ENCODE results near the gene CACNA1C. TPM values are rescaled to one million over a fixed set of nuclear protein-coding genes. Genes with fewer than 3 reads are reported as not detected.

CACNA1C gene
- polyA plus RNA-seq, 4 donors: 0.67 to 2.5 (median 2.0) TPM

- Histone ChIP-seq H3K4me1 (ENCODE audit: control insufficient read depth in 3 of 3, insufficient read depth in 2 of 3, low read depth in 1 of 3, low read length in 2 of 3) (no peaks in the 10 kb centered on the region), H3K36me3 (ENCODE audit: control insufficient read depth in 3 of 3, insufficient read depth in 2 of 3, low read depth in 1 of 3, low read length in 3 of 3) (no peaks in the 10 kb centered on the region), H3K27ac (ENCODE audit: low read depth in 1 of 3, low read length in 2 of 3) (no peak overlapping the region), H3K4me3 (ENCODE audit: low read depth in 1 of 3, low read length in 3 of 3) (no peak overlapping the region), H3K9me3 (ENCODE audit: control insufficient read depth in 2 of 2, insufficient read depth in 1 of 2, low read depth in 1 of 2, low read length in 1 of 2) (no peaks in the 10 kb centered on the region), H3K27me3 (ENCODE audit: control insufficient read depth in 3 of 3, insufficient read depth in 3 of 3, low read length in 3 of 3) (peaks cover 0 to 2% (median 0%) of the 10 kb centered on the region in 3 donors)
- DNase-seq (no peak), FAIRE-seq (no peak)
- 45 to 66% (median 65%) methylated on average over 4 of the region's 4 CpGs for WGBS, 3 donors
Observed at GRCh38 chr12:2238111-2238510, 185.3 kb downstream of the CACNA1C start.

DNA sequence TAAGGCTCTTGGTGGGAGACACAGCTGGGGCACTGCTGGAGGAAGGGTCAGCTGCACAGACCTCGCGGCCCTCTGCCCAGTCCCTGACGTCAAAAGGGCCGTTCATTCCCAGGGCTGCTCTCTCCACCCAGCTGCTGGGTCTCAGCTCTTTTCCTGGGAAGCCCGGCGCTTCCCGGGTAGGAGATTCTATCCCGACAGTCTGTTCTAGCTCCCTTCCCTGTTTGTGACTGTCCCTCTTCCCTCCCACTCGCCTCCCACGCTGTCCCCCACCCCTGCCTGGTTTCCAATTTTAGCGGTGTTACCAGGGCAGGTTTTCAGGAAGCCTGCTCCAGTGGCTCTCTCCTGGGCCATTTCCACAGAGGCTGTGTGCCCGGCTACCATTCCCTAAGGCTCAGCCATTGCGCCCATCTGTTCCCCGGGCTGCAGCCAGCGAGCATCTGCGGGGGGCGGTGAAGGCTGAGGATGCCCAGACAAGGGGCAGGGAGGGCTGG lies 186.6 kb downstream of the CACNA1C start:
- Histone ChIP-seq H3K9me3 (ENCODE audit: control insufficient read depth in 2 of 2, insufficient read depth in 1 of 2, low read depth in 1 of 2, low read length in 1 of 2) (no peaks in the 10 kb centered on the region), H3K4me3 (ENCODE audit: low read depth in 1 of 3, low read length in 3 of 3) (no peak overlapping the region), H3K36me3 (ENCODE audit: control insufficient read depth in 3 of 3, insufficient read depth in 2 of 3, low read depth in 1 of 3, low read length in 3 of 3) (no peaks in the 10 kb centered on the region), H3K27ac (ENCODE audit: low read depth in 1 of 3, low read length in 2 of 3) (peak overlapping the region in 1 of 3 donors; percentile 17), H3K4me1 (ENCODE audit: control insufficient read depth in 3 of 3, insufficient read depth in 2 of 3, low read depth in 1 of 3, low read length in 2 of 3) (no peaks in the 10 kb centered on the region), H3K27me3 (ENCODE audit: control insufficient read depth in 3 of 3, insufficient read depth in 3 of 3, low read length in 3 of 3) (peaks cover 0 to 2% (median 0%) of the 10 kb centered on the region in 3 donors)
- DNase-seq (no peak), FAIRE-seq (no peak)
- WGBS, 3 donors: 72 to 88% (median 88%) methylated on average over 15 to 17 of the region's 17 CpGs

DNA sequence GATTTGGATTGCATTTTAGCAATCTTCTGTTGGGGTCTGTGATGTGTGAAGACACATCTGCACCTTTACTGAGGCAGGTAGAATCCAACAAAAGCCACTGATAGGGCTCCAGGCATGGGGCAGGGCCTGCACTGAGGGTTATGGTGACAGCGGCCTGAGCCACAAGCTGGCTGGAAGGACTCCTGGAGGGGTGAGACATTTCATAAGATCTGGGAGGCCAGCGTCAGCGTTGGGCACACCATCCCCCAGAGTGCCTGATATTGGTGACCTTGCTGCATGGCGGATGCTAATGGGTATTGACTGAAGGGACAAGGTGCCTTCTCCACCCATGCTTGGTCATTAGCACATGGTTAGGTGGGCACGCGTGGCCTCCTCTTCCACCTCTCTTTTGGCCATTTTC lies 187.6 kb downstream of the CACNA1C start:
- no peak overlapping the region for H3K27ac ChIP-seq (ENCODE audit: low read depth in 1 of 3, low read length in 2 of 3)
- H3K4me3 ChIP-seq (ENCODE audit: low read depth in 1 of 3, low read length in 3 of 3): no peak overlapping the region
- no peaks in the 10 kb centered on the region for H3K36me3 ChIP-seq (ENCODE audit: control insufficient read depth in 3 of 3, insufficient read depth in 2 of 3, low read depth in 1 of 3, low read length in 3 of 3)
- no peak for FAIRE-seq
- H3K4me1 ChIP-seq (ENCODE audit: control insufficient read depth in 3 of 3, insufficient read depth in 2 of 3, low read depth in 1 of 3, low read length in 2 of 3): no peaks in the 10 kb centered on the region
- H3K9me3 ChIP-seq (ENCODE audit: control insufficient read depth in 2 of 2, insufficient read depth in 1 of 2, low read depth in 1 of 2, low read length in 1 of 2): no peaks in the 10 kb centered on the region
- H3K27me3 ChIP-seq (ENCODE audit: control insufficient read depth in 3 of 3, insufficient read depth in 3 of 3, low read length in 3 of 3): peaks cover 0 to 2% (median 0%) of the 10 kb centered on the region in 3 donors
- no peak for DNase-seq
- WGBS, 3 donors: 93 to 96% (median 95%) methylated on average over 6 of the region's 6 CpGs

GRCh38 chr12:2240984-2241383 lies 188.2 kb downstream of the CACNA1C start:
- Histone ChIP-seq H3K27me3 (ENCODE audit: control insufficient read depth in 3 of 3, insufficient read depth in 3 of 3, low read length in 3 of 3) (peaks cover 0 to 2% (median 0%) of the 10 kb centered on the region in 3 donors), H3K27ac (ENCODE audit: low read depth in 1 of 3, low read length in 2 of 3) (no peak overlapping the region), H3K4me3 (ENCODE audit: low read depth in 1 of 3, low read length in 3 of 3) (no peak overlapping the region), H3K9me3 (ENCODE audit: control insufficient read depth in 2 of 2, insufficient read depth in 1 of 2, low read depth in 1 of 2, low read length in 1 of 2) (no peaks in the 10 kb centered on the region), H3K36me3 (ENCODE audit: control insufficient read depth in 3 of 3, insufficient read depth in 2 of 3, low read depth in 1 of 3, low read length in 3 of 3) (no peaks in the 10 kb centered on the region), H3K4me1 (ENCODE audit: control insufficient read depth in 3 of 3, insufficient read depth in 2 of 3, low read depth in 1 of 3, low read length in 2 of 3) (no peaks in the 10 kb centered on the region)
- WGBS, 3 donors: 90 to 91% (median 91%) methylated on average over 8 of the region's 8 CpGs
- FAIRE-seq: no peak
- no peak for DNase-seq

DNA sequence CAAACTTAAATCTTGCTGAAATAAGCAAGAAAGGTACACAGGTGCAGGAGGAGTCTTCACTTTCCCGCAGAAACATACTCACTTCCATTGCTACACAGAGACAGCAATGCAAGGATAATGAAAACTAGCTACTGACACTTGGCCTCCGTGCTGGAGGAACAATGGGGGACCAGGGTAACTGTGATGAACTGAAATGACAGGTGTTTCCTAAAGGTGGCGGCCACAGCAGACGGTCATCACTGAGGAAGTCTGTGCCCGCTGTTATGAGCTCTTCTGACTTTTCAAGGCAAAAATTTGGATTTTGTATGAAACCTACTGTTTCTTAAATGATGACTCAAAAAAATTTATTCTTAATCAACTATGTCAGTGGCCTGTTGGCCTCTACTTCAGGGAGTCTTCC lies 189.4 kb downstream of the CACNA1C start:
- no peak for FAIRE-seq
- 77 to 86% (median 80%) methylated on average over 5 of the region's 5 CpGs for WGBS, 3 donors

DNA sequence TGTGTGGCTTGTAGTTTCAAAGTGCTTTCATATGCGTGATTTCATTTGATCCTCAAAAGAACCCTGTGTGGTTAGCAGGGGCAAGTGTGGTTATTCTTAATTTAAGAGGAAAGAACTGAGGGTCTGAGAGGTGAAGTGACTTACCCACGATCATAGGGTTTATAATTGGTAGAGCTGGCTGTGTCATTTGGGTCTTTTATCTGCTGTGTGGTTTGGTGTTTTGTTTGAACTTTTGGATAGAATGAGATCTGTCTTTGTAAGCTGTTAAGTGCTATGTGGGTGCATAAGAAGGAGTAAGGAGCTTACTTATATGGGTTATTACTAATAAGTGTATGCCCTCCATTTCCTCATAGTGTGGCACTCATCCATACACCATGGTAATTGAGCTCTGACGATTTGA lies 190.0 kb downstream of the CACNA1C start:
- Histone ChIP-seq H3K4me1 (ENCODE audit: control insufficient read depth in 3 of 3, insufficient read depth in 2 of 3, low read depth in 1 of 3, low read length in 2 of 3) (no peaks in the 10 kb centered on the region), H3K9me3 (ENCODE audit: control insufficient read depth in 2 of 2, insufficient read depth in 1 of 2, low read depth in 1 of 2, low read length in 1 of 2) (no peaks in the 10 kb centered on the region), H3K27ac (ENCODE audit: low read depth in 1 of 3, low read length in 2 of 3) (no peak overlapping the region), H3K4me3 (ENCODE audit: low read depth in 1 of 3, low read length in 3 of 3) (no peak overlapping the region), H3K27me3 (ENCODE audit: control insufficient read depth in 3 of 3, insufficient read depth in 3 of 3, low read length in 3 of 3) (peaks cover 0 to 2% (median 0%) of the 10 kb centered on the region in 3 donors), H3K36me3 (ENCODE audit: control insufficient read depth in 3 of 3, insufficient read depth in 2 of 3, low read depth in 1 of 3, low read length in 3 of 3) (no peaks in the 10 kb centered on the region)
- DNase-seq (no peak), FAIRE-seq (no peak)
- 73 to 82% (median 80%) methylated on average over 3 of the region's 3 CpGs for WGBS, 3 donors

More for the DNA sequence above, 189.4 kb downstream of the CACNA1C start:
- no peak overlapping the region for H3K27ac ChIP-seq (ENCODE audit: low read depth in 1 of 3, low read length in 2 of 3)
- H3K4me1 ChIP-seq (ENCODE audit: control insufficient read depth in 3 of 3, insufficient read depth in 2 of 3, low read depth in 1 of 3, low read length in 2 of 3): no peaks in the 10 kb centered on the region
- no peak for DNase-seq
- H3K27me3 ChIP-seq (ENCODE audit: control insufficient read depth in 3 of 3, insufficient read depth in 3 of 3, low read length in 3 of 3): peaks cover 0 to 2% (median 0%) of the 10 kb centered on the region in 3 donors
- H3K4me3 ChIP-seq (ENCODE audit: low read depth in 1 of 3, low read length in 3 of 3): no peak overlapping the region
- H3K9me3 ChIP-seq (ENCODE audit: control insufficient read depth in 2 of 2, insufficient read depth in 1 of 2, low read depth in 1 of 2, low read length in 1 of 2): no peaks in the 10 kb centered on the region
- H3K36me3 ChIP-seq (ENCODE audit: control insufficient read depth in 3 of 3, insufficient read depth in 2 of 3, low read depth in 1 of 3, low read length in 3 of 3): no peaks in the 10 kb centered on the region

- FAIRE-seq: no peak
- Histone ChIP-seq H3K4me1 (ENCODE audit: control insufficient read depth in 3 of 3, insufficient read depth in 2 of 3, low read depth in 1 of 3, low read length in 2 of 3) (no peaks in the 10 kb centered on the region), H3K36me3 (ENCODE audit: control insufficient read depth in 3 of 3, insufficient read depth in 2 of 3, low read depth in 1 of 3, low read length in 3 of 3) (no peaks in the 10 kb centered on the region), H3K9me3 (ENCODE audit: control insufficient read depth in 2 of 2, insufficient read depth in 1 of 2, low read depth in 1 of 2, low read length in 1 of 2) (no peaks in the 10 kb centered on the region), H3K27me3 (ENCODE audit: control insufficient read depth in 3 of 3, insufficient read depth in 3 of 3, low read length in 3 of 3) (peaks cover 0 to 2% (median 0%) of the 10 kb centered on the region in 3 donors), H3K27ac (ENCODE audit: low read depth in 1 of 3, low read length in 2 of 3) (no peak overlapping the region), H3K4me3 (ENCODE audit: low read depth in 1 of 3, low read length in 3 of 3) (no peak overlapping the region)
- DNase-seq: no peak
- WGBS, 3 donors: 84 to 90% (median 85%) methylated on average over 2 of the region's 2 CpGs
Observed at GRCh38 chr12:2243275-2243674, 190.5 kb downstream of the CACNA1C start.

- Histone ChIP-seq H3K9me3 (ENCODE audit: control insufficient read depth in 2 of 2, insufficient read depth in 1 of 2, low read depth in 1 of 2, low read length in 1 of 2) (no peaks in the 10 kb centered on the region), H3K4me1 (ENCODE audit: control insufficient read depth in 3 of 3, insufficient read depth in 2 of 3, low read depth in 1 of 3, low read length in 2 of 3) (peaks cover 0 to 7% (median 0%) of the 10 kb centered on the region in 3 donors), H3K4me3 (ENCODE audit: low read depth in 1 of 3, low read length in 3 of 3) (no peak overlapping the region), H3K36me3 (ENCODE audit: control insufficient read depth in 3 of 3, insufficient read depth in 2 of 3, low read depth in 1 of 3, low read length in 3 of 3) (no peaks in the 10 kb centered on the region), H3K27ac (ENCODE audit: low read depth in 1 of 3, low read length in 2 of 3) (peak overlapping the region in 2 of 3 donors; percentile 53 to 60), H3K27me3 (ENCODE audit: control insufficient read depth in 3 of 3, insufficient read depth in 3 of 3, low read length in 3 of 3) (no peaks in the 10 kb centered on the region)
- FAIRE-seq (no peak), DNase-seq (no peak)
- WGBS, 3 donors: 61 to 71% (median 68%) methylated on average over 8 of the region's 8 CpGs
Observed at GRCh38 chr12:2244013-2244861, 191.4 kb downstream of the CACNA1C start.
